KMS-11 (cell line): Measurements from ENCODE around the gene POP4.

ENCODE experiments used
- H2AFZ ChIP-seq: fragments of 200-600 bp; sonication (generic); 2 replicates; pipeline ENCODE4 v1.6.1; 2016; ENCODE audit warnings: antibody characterized with exemption, mixed run types, low read depth
- H3K27ac ChIP-seq: fragments of 200-600 bp; sonication (generic); 2 replicates; pipeline ENCODE4 v1.6.1; 2016; ENCODE audit warnings: mild to moderate bottlenecking, mixed run types
- H3K27me3 ChIP-seq: fragments of 200-600 bp; sonication (generic); 2 replicates; pipeline ENCODE4 v1.6.1; 2017; ENCODE audit warnings: mild to moderate bottlenecking, low read depth, mixed run types, moderate library complexity; ENCODE audit not compliant: insufficient read depth
- H3K36me3 ChIP-seq: fragments of 200-600 bp; sonication (generic); 2 replicates; pipeline ENCODE4 v1.6.1; 2017; ENCODE audit warnings: mild to moderate bottlenecking, mixed run types; ENCODE audit not compliant: insufficient read depth
- H3K4me1 ChIP-seq: fragments of 200-600 bp; sonication (generic); 2 replicates; pipeline ENCODE4 v1.6.1; 2016; ENCODE audit warnings: mild to moderate bottlenecking, low read depth, mixed run types; ENCODE audit not compliant: poor library complexity, severe bottlenecking
- H3K4me2 ChIP-seq: fragments of 200-600 bp; sonication (generic); 2 replicates; pipeline ENCODE4 v1.7.0; 2016; ENCODE audit warnings: mild to moderate bottlenecking, mixed run types
- H3K4me3 ChIP-seq: fragments of 200-600 bp; sonication (generic); IDR thresholded peaks from 2 replicates; pipeline ENCODE4 v1.6.1; 2017; ENCODE audit warnings: low read depth, low read length, mixed read lengths; ENCODE audit not compliant: insufficient read depth
- H3K79me2 ChIP-seq: fragments of 200-600 bp; sonication (generic); 2 replicates; pipeline ENCODE4 v1.6.1; 2016; ENCODE audit warnings: low read depth, mixed run types; ENCODE audit not compliant: insufficient read depth
- H3K9ac ChIP-seq: fragments of 200-600 bp; sonication (generic); 2 replicates; pipeline ENCODE4 v1.6.1; 2016; ENCODE audit warnings: mild to moderate bottlenecking, mixed run types
- H4K20me1 ChIP-seq: fragments of 200-600 bp; sonication (generic); 2 replicates; pipeline ENCODE4 v1.6.1; 2016; ENCODE audit warnings: mild to moderate bottlenecking, mixed run types; ENCODE audit not compliant: insufficient read depth
- TF ChIP-seq, protein P1 (sequence below): fragments of 200-600 bp; sonication (generic); conservative IDR thresholded peaks from 2 replicates; pipeline ENCODE4 v1.6.1; 2017; ENCODE audit warnings: low read depth, mild to moderate bottlenecking, antibody characterized with exemption, low read length, moderate library complexity, mixed read lengths

The POP4 gene

DNA sequence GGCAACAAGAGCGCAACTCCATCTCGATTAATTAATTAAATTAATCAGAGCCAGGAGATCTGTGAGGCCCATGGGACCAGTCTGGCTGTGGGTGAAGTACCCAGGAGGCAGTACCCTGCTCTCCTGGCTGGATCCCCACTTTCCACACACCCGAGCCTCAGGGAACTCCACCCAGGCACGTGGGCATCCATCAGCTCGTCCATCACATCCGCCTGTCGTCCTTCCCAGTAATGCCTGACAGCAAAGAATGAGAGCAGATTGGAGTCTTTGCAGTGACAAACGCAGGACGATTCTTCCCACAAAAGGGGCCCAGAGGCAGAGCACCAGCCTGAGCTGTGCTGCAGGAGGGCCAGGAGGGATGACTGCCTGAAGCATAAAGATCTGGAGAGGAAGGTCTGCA, 44.5 kb upstream of the POP4 start:
- TF ChIP-seq, protein P1, sequence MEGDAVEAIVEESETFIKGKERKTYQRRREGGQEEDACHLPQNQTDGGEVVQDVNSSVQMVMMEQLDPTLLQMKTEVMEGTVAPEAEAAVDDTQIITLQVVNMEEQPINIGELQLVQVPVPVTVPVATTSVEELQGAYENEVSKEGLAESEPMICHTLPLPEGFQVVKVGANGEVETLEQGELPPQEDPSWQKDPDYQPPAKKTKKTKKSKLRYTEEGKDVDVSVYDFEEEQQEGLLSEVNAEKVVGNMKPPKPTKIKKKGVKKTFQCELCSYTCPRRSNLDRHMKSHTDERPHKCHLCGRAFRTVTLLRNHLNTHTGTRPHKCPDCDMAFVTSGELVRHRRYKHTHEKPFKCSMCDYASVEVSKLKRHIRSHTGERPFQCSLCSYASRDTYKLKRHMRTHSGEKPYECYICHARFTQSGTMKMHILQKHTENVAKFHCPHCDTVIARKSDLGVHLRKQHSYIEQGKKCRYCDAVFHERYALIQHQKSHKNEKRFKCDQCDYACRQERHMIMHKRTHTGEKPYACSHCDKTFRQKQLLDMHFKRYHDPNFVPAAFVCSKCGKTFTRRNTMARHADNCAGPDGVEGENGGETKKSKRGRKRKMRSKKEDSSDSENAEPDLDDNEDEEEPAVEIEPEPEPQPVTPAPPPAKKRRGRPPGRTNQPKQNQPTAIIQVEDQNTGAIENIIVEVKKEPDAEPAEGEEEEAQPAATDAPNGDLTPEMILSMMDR, result no peak
- Histone ChIP-seq H3K4me2 (no peak overlapping the region), H2AFZ (no peak overlapping the region), H3K36me3 (no peaks in the 10 kb centered on the region), H3K9ac (no peak overlapping the region), H3K4me1 (no peaks in the 10 kb centered on the region), H3K4me3 (no peak overlapping the region), H3K27ac (no peak overlapping the region), H3K27me3 (peaks cover 5% of the 10 kb centered on the region; the same call in 1 of the 2 replicates), H3K79me2 (no peaks in the 10 kb centered on the region), H4K20me1 (no peaks in the 10 kb centered on the region)

DNA sequence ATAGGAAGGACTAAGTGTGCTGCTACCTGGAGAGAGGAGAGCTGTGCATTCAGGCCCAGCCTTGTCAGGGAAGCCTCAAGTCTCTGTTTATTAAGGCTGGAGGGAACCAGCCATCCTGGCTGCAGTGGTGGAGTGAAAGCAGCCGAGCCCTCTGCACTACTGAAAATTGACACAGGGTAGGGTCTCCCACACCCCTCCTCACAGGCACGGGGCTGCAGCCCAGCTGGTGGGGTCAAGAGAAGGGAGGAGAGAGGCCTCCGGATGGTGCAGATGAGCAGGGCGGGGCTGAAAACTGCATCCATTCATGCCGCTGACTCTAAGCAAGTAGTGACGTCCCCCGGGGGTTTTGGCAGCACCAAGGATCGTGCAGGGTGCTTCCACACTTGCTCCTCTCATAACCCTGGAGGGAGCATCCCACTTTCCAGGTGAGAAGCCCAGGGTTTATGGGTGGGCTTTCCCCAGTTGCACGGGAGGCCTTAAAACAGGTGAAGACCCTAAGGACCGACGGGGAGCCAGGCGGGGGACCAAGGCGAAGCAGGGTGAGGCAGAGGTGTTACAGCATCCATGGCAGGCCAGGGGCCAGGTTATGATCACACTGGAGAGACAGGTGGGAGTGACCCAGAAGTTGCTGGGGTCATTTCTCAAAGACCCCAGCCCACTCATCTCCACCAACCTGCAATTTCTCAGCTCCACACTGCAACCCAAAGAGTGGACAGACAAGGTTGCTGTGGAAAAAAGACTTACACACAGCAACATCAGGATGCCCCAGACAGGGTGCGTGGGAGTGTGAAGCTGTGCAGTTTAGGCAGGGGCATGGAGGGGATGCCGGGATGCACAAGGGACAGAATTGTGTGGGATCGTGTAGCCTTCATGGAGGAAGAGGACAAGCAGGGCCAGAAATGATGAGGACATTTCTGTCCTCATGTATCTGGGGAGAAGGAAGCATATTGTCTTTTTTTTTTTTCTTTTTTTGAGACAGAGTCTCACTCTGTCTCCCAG, 43.5 kb upstream of the POP4 start:
- Histone ChIP-seq H3K79me2 (no peaks in the 10 kb centered on the region), H3K27me3 (peaks cover 5% of the 10 kb centered on the region; the same call in 1 of the 2 replicates), H2AFZ (no peak overlapping the region), H3K9ac (no peak overlapping the region), H3K27ac (no peak overlapping the region), H3K4me2 (no peak overlapping the region), H3K36me3 (no peaks in the 10 kb centered on the region), H3K4me3 (no peak overlapping the region), H3K4me1 (no peaks in the 10 kb centered on the region), H4K20me1 (no peaks in the 10 kb centered on the region)
- TF ChIP-seq, protein P1, result no peak

DNA sequence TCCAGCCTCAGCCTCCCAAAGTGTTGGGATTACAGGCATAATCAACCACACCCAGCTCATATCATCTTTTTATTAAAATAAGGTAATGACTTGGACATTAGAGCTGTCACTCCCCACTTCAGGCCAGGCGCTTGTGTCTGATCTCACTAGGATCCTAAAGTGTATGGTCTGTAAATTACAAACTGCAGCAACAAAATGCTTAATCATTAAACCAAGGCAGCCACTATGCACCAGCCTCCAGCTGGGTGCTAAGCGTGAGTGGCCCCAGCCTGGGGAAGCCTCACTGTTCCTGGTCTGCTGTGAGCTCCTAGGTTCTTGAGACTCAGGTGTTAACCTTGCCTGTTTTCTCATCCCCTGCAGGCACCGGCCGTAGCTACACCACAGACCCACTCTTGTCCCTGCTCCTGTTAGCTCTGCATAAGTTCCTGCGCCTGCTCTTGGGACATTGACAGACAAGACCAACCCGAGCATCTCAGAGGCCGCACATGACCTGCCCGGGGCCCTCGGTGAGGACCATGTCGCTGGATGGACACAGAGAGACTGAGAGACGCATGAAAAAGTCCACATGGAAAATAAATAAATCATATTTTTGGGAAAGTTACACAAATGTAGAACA, 42.5 kb upstream of the POP4 start:
- Histone ChIP-seq H3K4me3 (no peak overlapping the region), H3K27ac (no peak overlapping the region), H3K4me2 (no peak overlapping the region), H4K20me1 (no peaks in the 10 kb centered on the region), H3K36me3 (no peaks in the 10 kb centered on the region), H3K79me2 (no peaks in the 10 kb centered on the region), H3K9ac (no peak overlapping the region), H2AFZ (no peak overlapping the region), H3K4me1 (no peaks in the 10 kb centered on the region), H3K27me3 (peaks cover 5% of the 10 kb centered on the region; the same call in 1 of the 2 replicates)
- TF ChIP-seq, protein P1, result no peak

DNA sequence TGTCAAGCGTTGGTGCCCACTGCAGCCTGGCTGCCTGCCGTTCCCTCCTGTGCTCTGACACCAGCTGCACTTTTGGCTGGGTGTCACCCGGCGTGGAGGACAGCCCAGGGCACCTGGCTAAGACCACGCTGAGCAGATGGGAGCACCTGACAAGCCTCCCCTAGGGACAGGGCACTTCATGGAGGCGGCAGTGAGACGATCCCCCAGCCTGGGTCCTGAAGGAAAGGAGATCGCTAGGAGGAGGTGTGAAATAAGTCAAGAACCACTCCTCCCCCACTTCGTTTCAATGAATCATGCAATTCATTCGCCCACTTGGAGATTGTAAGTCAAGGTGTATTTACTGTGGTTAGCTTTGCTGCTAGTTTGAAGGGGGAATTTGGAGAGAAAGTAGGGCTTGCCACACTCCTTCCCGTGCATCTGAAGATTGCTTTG, 41.5 kb upstream of the POP4 start:
- Histone ChIP-seq H3K27me3 (peaks cover 5% of the 10 kb centered on the region; the same call in 1 of the 2 replicates), H3K4me3 (no peak overlapping the region), H3K36me3 (no peaks in the 10 kb centered on the region), H3K4me1 (no peaks in the 10 kb centered on the region), H3K79me2 (no peaks in the 10 kb centered on the region), H3K9ac (no peak overlapping the region), H3K4me2 (no peak overlapping the region), H3K27ac (no peak overlapping the region), H2AFZ (no peak overlapping the region), H4K20me1 (no peaks in the 10 kb centered on the region)
- TF ChIP-seq, protein P1, result no peak
